HL-60 (cell line): ENCODE data around the gene HMGCL.
A peak's percentile ranks its signal among the peaks of the same experiment; 100 is the strongest.
"Not testable (repeated sequence)": the region's sequence is repeated elsewhere in the genome, so short reads cannot be mapped to it uniquely, and the experiment has no call there.

ENCODE experiments used
- DNase-seq, 2 experiments: peaks; one replicate each; pipeline ENCODE4 v3.0.0-alpha.2; 2010 to 2020; ENCODE audit warnings: low read depth in 1 of 2, low spot score in 1 of 2
- H3K27ac ChIP-seq: fragments of 250-450 bp; sonication (Bioruptor Pico); replicated peaks from 2 replicates; pipeline ENCODE4 v1.5.1; 2020; ENCODE audit warnings: mild to moderate bottlenecking, moderate library complexity
- H3K27me3 ChIP-seq: fragments of 250-450 bp; sonication (Bioruptor Pico); 2 replicates; pipeline ENCODE4 v1.5.1; 2021; ENCODE audit warnings: mild to moderate bottlenecking, moderate library complexity; ENCODE audit not compliant: insufficient read depth, poor library complexity, severe bottlenecking
- H3K4me3 ChIP-seq: replicated peaks from 2 replicates; pipeline ENCODE4 v1.5.1; 2011; ENCODE audit warnings: mild to moderate bottlenecking, control low read depth, low read length; ENCODE audit not compliant: insufficient read depth
- GABPA ChIP-seq: IDR thresholded peaks from 2 replicates; pipeline ENCODE4 v1.6.1; 2012; ENCODE audit warnings: low read depth
- POLR2AphosphoS5 ChIP-seq: IDR thresholded peaks from 2 replicates; pipeline ENCODE4 v1.6.1; 2012; ENCODE audit warnings: low read depth
- SPI1 ChIP-seq: IDR thresholded peaks from 2 replicates; pipeline ENCODE4 v1.6.1; 2012; ENCODE audit warnings: low read depth, mild to moderate bottlenecking, borderline replicate concordance
- TF ChIP-seq, protein P1 (sequence below): IDR thresholded peaks from one replicate; pipeline ENCODE4 v1.5.1; 2011; ENCODE audit warnings: low read length, control low read depth, inconsistent platforms; ENCODE audit not compliant: insufficient read depth
- TF ChIP-seq, protein P2 (sequence below): IDR thresholded peaks from 2 replicates; pipeline ENCODE4 v1.6.1; 2012; ENCODE audit warnings: low read depth; ENCODE audit not compliant: insufficient replicate concordance

HMGCL gene

DNA sequence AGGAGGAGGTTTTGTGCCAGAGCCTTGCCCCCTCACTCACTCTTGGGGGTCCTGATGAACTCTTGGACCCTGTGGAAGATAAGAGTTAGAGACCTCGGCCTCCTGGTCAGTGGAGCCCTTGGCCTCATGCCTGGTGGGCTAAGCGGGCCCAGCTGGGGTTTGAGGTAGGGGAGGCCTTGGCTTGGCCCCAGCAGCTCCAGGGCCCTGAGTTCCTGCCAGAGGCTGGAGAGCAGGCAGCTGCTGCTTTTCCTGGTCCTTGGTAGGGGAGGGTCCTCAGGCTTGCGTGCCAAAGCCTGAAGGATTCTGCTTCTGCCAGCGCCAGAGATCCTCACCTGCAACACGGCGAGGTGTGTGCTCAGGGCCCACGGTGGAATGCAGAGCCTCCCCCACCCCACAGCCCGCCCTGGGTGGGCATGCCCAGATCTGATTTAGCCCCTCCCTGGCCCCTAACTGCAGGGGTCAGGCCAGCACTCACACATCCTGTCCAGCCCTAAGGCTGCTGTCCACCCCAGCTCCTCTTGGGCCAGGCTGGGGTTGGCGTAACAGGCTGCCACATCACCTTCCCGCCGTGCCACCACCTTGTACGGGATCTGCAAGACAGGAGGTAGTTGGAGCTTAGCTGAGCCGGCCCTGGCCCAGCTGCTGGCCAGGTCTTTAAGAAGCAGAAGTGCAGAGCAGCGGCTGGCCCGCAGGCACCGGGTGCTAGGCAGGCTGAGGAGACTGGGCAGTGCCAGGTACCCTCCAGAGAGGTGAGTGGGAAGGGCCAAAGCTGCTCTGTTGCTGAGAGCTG lies 29.4 kb downstream of the HMGCL start:
- no peak for DNase-seq
- H3K27me3 ChIP-seq = no peaks in the 10 kb centered on the region
- no peak overlapping the region for H3K4me3 ChIP-seq
- no peak for TF ChIP-seq SPI1
- TF ChIP-seq, protein P1, sequence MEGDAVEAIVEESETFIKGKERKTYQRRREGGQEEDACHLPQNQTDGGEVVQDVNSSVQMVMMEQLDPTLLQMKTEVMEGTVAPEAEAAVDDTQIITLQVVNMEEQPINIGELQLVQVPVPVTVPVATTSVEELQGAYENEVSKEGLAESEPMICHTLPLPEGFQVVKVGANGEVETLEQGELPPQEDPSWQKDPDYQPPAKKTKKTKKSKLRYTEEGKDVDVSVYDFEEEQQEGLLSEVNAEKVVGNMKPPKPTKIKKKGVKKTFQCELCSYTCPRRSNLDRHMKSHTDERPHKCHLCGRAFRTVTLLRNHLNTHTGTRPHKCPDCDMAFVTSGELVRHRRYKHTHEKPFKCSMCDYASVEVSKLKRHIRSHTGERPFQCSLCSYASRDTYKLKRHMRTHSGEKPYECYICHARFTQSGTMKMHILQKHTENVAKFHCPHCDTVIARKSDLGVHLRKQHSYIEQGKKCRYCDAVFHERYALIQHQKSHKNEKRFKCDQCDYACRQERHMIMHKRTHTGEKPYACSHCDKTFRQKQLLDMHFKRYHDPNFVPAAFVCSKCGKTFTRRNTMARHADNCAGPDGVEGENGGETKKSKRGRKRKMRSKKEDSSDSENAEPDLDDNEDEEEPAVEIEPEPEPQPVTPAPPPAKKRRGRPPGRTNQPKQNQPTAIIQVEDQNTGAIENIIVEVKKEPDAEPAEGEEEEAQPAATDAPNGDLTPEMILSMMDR = no peak
- no peak for TF ChIP-seq GABPA
- no peak for TF ChIP-seq POLR2AphosphoS5
- TF ChIP-seq, protein P2, sequence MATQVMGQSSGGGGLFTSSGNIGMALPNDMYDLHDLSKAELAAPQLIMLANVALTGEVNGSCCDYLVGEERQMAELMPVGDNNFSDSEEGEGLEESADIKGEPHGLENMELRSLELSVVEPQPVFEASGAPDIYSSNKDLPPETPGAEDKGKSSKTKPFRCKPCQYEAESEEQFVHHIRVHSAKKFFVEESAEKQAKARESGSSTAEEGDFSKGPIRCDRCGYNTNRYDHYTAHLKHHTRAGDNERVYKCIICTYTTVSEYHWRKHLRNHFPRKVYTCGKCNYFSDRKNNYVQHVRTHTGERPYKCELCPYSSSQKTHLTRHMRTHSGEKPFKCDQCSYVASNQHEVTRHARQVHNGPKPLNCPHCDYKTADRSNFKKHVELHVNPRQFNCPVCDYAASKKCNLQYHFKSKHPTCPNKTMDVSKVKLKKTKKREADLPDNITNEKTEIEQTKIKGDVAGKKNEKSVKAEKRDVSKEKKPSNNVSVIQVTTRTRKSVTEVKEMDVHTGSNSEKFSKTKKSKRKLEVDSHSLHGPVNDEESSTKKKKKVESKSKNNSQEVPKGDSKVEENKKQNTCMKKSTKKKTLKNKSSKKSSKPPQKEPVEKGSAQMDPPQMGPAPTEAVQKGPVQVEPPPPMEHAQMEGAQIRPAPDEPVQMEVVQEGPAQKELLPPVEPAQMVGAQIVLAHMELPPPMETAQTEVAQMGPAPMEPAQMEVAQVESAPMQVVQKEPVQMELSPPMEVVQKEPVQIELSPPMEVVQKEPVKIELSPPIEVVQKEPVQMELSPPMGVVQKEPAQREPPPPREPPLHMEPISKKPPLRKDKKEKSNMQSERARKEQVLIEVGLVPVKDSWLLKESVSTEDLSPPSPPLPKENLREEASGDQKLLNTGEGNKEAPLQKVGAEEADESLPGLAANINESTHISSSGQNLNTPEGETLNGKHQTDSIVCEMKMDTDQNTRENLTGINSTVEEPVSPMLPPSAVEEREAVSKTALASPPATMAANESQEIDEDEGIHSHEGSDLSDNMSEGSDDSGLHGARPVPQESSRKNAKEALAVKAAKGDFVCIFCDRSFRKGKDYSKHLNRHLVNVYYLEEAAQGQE = no peak
- no peak overlapping the region for H3K27ac ChIP-seq

DNA sequence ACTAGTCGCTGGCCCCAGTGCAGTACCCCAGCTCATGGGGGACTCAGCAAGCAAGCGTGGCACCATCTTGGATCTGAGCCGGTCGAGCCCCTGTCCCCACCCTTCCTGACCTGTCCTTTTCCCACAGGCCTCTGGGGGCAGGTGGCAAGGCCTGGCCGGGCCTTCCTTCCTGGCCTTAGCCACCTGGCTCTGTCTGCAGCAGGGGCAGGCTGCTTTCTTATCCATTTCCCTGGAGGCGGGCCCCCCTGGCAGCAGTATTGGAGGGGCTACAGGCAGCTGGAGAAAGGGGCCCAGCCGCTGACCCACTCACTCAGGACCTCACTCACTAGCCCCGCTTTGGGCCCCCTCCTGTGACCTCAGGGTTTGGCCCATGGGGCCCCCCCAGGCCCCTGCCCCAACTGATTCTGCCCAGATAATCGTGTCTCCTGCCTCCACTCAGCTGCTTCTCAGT lies 30.5 kb downstream of the HMGCL start:
- not testable (repeated sequence) for H3K27ac ChIP-seq, H3K4me3 ChIP-seq, DNase-seq, H3K27me3 ChIP-seq

DNA sequence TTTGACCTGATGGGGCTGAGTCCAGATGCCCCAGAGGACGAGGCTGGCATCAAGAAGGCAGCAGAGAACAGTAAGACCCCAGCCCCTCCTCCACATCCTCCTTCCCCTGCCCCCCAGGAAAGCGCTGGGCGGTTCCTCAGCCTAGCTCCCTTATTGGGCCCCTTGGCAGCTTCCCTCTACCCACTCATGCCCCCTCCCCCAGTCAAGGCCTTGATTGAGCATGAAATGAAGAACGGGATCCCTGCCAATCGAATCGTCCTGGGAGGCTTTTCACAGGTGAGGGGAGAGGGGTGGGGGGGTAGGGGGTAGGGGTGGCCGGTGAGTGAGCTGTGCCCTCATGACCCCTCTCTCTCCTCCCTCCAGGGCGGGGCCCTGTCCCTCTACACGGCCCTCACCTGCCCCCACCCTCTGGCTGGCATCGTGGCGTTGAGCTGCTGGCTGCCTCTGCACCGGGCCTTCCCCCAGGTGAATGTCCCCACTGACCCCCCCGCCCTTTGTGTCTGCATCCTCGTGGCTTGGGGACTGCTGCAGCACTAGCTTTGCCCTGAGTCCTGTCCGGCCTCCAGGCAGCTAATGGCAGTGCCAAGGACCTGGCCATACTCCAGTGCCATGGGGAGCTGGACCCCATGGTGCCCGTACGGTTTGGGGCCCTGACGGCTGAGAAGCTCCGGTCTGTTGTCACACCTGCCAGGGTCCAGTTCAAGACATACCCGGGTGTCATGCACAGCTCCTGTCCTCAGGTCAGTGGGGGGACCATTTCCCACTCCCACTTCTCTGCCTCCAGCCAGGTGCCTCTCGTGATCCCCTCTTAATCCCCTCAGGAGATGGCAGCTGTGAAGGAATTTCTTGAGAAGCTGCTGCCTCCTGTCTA lies 31.1 kb downstream of the HMGCL start:
- no peak for DNase-seq
- TF ChIP-seq, protein P2 = no peak
- TF ChIP-seq POLR2AphosphoS5 (peak; percentile 12; the same call in 1 of the 2 replicates), GABPA (no peak)
- Histone ChIP-seq H3K27ac (peak overlapping the region; percentile 39), H3K4me3 (no peak overlapping the region), H3K27me3 (no peaks in the 10 kb centered on the region)

DNA sequence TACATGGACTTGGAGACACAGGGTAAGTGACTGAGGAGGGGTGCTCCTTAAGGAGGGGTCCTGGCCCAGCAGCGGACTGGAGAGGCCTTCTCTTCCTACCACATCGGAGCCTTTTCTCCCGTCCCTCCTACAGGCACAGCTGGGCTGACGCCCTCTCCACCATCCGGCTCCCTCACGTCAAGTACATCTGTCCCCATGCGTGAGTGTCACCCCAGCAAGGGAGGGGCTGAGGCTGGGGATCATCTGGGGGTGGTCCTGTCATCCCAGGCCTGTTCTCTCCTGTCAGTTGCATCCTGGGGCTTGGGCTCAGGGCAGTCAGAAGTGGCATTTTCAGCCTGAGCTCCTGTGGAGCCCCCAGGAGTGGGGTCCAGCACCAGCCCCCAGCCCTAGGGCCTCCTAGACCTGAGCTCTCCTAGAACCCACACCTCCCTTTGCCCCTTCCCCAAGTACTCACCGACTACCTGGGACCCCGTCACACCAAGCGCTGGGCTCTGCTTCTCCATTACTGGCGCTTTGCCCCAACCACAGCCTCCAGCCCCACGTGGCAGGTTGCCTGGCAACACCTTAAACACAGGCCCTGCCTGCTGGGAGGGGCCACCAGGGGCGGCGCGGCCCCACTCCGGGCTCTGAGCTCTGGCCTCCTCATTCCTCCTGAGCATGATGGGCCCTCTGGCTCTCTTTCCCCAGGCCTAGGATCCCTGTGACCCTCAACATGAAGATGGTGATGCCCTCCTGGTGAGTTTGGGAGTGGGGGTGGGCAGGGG lies 32.0 kb downstream of the HMGCL start:
- peak in 1 of 2 experiments; percentile 72 for DNase-seq
- Histone ChIP-seq H3K27me3 (no peaks in the 10 kb centered on the region), H3K4me3 (no peak overlapping the region), H3K27ac (peak overlapping the region; percentile 39)
- TF ChIP-seq, protein P1 = no peak
- no peak for TF ChIP-seq POLR2AphosphoS5
